H1 (cell line): ENCODE data around the gene MED17.

Experiments
- CTCF ChIP-seq, 3 experiments: IDR thresholded peaks; 1 replicate in 2 of 3; 2 replicates in 1 of 3; pipeline versions ENCODE4 v1.5.1 to v1.6.1; 2011; ENCODE audit warnings: low read length in 3 of 3, mild to moderate bottlenecking in 3 of 3, inconsistent platforms in 2 of 3, low read depth in 1 of 3, moderate library complexity in 1 of 3; ENCODE audit not compliant: insufficient read depth in 1 of 3; ENCODE audit errors: control extremely low read depth in 1 of 3
- E2F6 ChIP-seq: IDR thresholded peaks from 2 replicates; pipeline ENCODE4 v1.6.1; 2012; ENCODE audit warnings: inconsistent platforms
- EZH2 ChIP-seq: fragments of 200-600 bp; sonication (generic); IDR thresholded peaks from 2 replicates; pipeline ENCODE4 v1.7.1; 2012; ENCODE audit warnings: low read depth, mild to moderate bottlenecking, moderate library complexity, low read length, inconsistent platforms; ENCODE audit not compliant: severe bottlenecking
- JUN ChIP-seq: IDR thresholded peaks from 2 replicates; pipeline ENCODE4 v1.6.1; 2011; ENCODE audit warnings: low read depth, mild to moderate bottlenecking, improper control_type of control experiment, low read length
- NRF1 ChIP-seq: IDR thresholded peaks from 2 replicates; pipeline ENCODE4 v1.6.1; 2011; ENCODE audit warnings: mild to moderate bottlenecking, low read depth, low read length, improper control_type of control experiment
- POLR2A ChIP-seq, 2 experiments: IDR thresholded peaks; 1 replicate in 1 of 2; 2 replicates in 1 of 2; pipeline ENCODE4 v1.6.1; 2011; ENCODE audit warnings: low read depth in 2 of 2, low read length in 2 of 2, mild to moderate bottlenecking in 2 of 2; ENCODE audit errors: control extremely low read depth in 1 of 2
- SP4 ChIP-seq: IDR thresholded peaks from 2 replicates; pipeline ENCODE4 v1.6.1; 2012; ENCODE audit warnings: low read length, inconsistent platforms
- TAF1 ChIP-seq: IDR thresholded peaks from 2 replicates; pipeline ENCODE4 v1.6.1; 2011; ENCODE audit warnings: mild to moderate bottlenecking, low read depth, low read length
- YY1 ChIP-seq: IDR thresholded peaks from 2 replicates; pipeline ENCODE4 v1.6.1; 2011; ENCODE audit warnings: low read depth, mild to moderate bottlenecking, low read length

- TF ChIP-seq CTCF (IDR thresholded peaks at IDR 0.05; ENCODE audit: control extremely low read depth in 1 of 3, insufficient read depth in 1 of 3, low read depth in 1 of 3, low read length in 3 of 3) (no peak), EZH2 (no peak), JUN (no peak), POLR2A (IDR thresholded peaks at IDR 0.05; ENCODE audit: control extremely low read depth in 1 of 2, low read depth in 2 of 2, low read length in 2 of 2) (no peak), SP4 (no peak), NRF1 (no peak), YY1 (no peak), E2F6 (no peak), TAF1 (no peak)
Measured at GRCh38 chr11:93850594-93851018, 66.5 kb downstream of the MED17 start, which contains the start of gene VSTM5.
